CD4-positive, alpha-beta T cell treated with Interleukin-4 for 4 hours (primary cell): ENCODE results near the gene UCHL1.
A peak's percentile ranks its signal among the peaks of the same experiment; 100 is the strongest.
"Not testable (repeated sequence)": the region's sequence is repeated elsewhere in the genome, so short reads cannot be mapped to it uniquely, and the experiment has no call there.

Source experiments
- DNase-seq: peaks from one replicate; pipeline ENCODE4 v3.0.0-alpha.2; 2020

Gene UCHL1

DNA sequence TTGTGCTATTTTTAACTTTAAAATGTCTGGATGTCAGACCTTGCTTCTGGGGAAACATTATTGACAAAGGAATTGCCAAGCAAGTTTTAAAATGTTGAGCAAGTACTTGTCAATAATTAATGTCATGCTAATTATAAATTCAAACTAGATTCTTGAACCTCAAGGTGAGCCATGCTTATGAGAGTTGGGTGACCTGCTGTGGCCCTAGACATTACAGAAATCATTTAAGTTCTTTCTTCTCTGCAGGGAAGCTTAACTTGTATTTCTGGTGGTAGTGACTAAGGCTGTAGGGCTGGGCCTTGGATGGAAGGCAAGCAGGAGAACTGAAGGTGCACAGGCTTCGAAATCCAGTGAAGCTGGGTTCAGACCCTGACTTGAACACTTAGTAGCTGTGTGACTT lies 14.8 kb upstream of the UCHL1 start:
- DNase-seq: no peak

DNA sequence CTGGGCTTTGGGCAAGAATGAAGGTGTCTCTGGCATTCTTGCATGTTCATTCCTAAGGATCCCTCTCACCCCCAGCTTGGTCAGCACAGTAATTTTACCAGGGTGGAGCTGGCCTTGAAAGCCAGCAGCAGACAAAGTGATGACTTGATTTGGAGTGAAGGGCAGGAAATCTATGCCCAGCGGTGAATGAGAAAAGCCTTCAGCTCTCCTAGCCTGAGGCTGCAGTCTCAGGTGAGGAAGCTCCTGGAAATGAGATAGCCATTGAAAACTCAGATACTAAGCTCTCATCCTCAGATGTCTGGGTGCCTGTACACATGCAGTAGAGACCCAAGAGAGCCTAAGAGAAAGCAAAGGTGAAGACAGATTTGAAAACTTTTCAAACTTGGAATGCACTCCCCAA lies 10.7 kb upstream of the UCHL1 start:
- no peak for DNase-seq

DNA sequence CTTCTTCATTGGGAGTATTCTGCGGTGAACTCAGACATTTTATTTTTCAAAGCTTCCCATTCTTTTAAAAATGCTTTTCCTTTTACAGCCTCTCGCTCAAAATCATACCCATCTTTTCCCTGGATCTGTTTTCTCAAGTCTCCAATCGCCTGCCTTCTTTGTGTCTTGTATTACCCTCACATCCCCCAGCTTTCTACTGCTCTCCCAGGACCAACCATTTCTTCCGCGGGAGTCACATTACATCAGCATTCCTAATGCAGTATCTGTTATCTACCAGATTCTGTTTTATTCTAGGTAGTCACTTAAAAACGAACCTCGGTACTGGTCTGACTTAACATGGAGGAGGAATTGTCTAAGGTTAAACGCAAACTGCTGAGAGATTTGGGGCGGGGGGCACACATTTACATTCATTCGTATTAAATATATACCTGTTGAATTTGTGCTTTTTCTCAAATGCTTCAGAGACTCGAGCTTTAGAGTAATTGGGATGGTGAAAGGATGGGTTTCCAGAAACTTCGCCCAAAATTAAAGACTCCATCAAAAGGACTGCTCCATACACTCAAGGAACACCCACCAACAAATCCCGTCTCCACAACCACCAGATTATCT lies 493 bp upstream of the UCHL1 start:
- DNase-seq: no peak

DNA sequence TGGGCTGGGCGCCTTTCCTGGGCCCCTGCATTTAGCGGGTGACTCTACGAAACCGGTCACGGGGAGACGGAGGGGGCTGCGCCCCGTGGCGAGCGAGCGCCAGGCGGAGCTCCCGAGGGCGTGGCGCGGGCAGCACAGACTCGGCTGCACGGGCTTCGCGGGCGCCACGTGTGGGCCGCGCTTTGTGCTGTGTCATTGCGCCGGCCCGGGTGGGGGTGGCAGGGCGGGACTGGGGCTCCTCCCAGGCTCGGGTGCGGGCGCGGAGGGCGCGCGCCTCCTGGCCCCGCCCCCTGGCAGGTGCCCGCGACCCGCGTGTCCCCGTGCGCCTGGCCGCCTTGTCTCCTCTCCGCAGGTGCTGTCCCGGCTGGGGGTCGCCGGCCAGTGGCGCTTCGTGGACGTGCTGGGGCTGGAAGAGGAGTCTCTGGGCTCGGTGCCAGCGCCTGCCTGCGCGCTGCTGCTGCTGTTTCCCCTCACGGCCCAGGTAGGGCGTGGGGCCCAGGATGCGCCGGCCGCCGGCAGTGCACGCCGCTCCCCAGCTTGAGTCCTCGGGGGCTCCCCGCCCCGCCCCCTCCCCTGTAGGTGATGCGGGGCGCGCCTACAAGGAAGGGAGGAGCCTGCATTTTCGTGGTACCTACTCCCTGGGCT lies 651 bp downstream of the UCHL1 start:
- DNase-seq: no peak

- no peak for DNase-seq
Observed at GRCh38 chr4:41257906-41258305, 1.2 kb downstream of the UCHL1 start.

- DNase-seq: no peak
Observed at GRCh38 chr4:41258783-41259182, 2.1 kb downstream of the UCHL1 start.

- DNase-seq: no peak
Observed at GRCh38 chr4:41260116-41260733, 3.5 kb downstream of the UCHL1 start.

GRCh38 chr4:41262198-41262597 lies 5.5 kb downstream of the UCHL1 start:
- DNase-seq: no peak

- DNase-seq: no peak
Observed at GRCh38 chr4:41264212-41264611, 7.5 kb downstream of the UCHL1 start.

DNA sequence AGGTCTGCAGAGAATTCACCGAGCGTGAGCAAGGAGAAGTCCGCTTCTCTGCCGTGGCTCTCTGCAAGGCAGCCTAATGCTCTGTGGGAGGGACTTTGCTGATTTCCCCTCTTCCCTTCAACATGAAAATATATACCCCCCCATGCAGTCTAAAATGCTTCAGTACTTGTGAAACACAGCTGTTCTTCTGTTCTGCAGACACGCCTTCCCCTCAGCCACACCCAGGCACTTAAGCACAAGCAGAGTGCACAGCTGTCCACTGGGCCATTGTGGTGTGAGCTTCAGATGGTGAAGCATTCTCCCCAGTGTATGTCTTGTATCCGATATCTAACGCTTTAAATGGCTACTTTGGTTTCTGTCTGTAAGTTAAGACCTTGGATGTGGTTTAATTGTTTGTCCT lies 11.3 kb downstream of the UCHL1 start:
- DNase-seq: no peak

DNA sequence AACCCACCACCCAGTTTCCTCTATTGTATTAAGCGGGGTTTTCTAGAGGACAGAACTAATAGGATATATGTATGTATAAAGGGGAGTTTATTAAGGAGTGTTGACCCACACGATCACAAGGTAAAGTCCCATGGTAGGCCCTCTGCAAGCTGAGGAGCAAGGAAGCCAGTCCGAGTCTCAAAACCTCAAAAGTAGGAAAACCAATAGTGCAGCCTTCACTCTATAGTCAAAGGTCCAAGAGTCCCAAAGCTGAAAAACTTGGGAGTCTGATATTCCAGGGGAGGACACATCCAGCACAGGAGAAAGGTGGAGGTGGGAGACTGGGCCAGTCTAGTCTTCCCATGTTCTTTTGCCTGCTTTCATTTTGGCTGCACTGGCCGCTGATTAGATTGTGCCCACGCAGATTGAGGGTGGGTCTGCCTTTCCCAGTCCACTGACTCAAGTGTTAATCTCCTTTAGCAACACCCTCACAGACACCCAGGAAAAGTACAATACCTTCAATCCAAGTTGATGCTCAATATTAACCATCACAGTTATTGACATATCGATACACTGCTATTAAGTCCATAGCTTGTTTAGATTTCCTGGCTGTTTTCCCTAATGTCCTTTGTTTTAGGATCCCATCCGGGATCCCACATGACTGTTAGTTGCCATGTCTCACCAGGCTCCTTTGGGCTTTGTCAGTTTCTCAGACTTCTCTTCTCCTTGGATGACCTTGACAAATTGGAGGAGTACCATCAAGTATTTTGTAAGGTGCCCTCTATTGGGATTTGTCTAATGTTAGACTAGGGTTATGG lies 12.2 kb downstream of the UCHL1 start:
- no peak for DNase-seq

DNA sequence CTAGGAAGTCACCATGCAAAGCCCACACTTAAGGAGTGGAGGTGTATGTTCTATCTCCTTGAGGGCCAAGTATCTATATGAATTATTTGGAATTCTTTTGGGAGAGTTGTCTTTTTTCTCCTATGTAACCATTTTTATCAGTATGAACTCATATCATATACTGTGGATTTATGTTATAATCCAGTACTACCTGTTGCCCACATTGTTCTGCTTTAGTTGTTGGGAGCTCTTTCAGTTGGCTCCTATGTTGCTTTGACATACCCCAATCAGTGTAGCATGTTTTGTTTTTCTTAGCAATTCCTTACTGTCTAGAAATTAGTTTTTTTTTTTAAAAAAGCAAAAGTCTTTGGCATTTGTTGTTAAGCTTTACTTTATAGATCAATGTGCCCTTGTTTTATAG lies 13.0 kb downstream of the UCHL1 start:
- no peak for DNase-seq

DNA sequence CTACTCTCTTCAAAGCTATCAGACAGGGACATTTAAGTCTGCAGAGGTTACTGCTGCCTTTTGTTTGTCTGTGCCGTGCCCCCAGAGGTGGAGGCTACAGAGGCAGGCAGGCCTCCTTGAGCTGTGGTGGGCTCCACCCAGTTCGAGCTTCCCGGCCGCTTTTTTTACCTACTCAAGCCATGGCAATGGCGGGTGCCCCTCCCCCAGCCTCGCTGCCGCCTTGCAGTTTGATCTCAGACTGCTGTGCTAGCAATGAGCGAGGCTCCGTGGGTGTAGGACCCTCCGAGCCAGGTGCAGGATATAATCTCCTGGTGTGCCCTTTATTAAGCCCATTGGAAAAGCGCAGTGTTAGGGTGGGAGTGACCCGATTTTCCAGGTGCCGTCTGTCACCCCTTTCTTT lies 19.2 kb downstream of the UCHL1 start:
- DNase-seq: not testable (repeated sequence)

DNA sequence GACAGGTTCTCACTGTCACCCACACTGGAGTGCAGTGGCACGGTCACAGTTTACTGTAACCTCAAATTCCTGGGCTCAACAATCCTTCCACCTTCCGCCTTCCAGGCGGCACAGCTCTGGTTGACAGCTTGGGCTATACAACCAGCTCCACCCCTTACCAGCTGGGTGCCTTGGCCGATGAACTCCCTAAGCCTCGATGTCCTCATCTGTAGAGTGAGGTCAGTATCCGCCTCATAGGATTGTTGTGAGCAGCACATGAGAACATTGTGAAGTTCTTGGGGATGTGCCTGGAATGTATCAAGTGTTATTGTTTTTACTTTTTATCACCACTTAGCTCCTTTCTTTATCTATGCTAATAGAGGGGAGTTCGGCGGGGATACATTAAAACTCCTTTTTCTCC lies 23.3 kb downstream of the UCHL1 start:
- no peak for DNase-seq

- DNase-seq: peak; percentile 59
Observed at GRCh38 chr4:41281038-41281634, 24.4 kb downstream of the UCHL1 start.

DNA sequence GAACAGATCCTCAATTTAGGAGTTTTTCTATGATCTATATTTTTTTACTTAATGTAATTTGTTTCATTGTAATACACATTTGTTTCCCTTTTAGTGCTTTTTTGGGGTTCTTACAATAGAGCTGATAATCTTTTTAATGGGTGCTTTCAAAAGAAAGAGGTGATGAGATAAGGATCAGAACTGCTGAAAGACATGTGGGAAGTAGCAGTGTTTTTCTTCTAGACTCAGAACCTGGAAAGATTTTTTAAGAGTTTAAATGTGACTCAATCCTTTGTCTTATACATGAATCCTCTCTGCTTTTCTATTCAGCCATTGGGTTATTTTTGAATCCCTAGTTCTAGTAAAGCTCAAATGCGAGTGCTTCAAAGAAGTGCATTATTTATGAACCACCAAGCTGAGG lies 25.6 kb downstream of the UCHL1 start:
- no peak for DNase-seq

- DNase-seq: no peak
Observed at GRCh38 chr4:41285202-41285863, 28.6 kb downstream of the UCHL1 start.

GRCh38 chr4:41285864-41286235 lies 29.1 kb downstream of the UCHL1 start:
- no peak for DNase-seq

GRCh38 chr4:41287005-41287404 lies 30.3 kb downstream of the UCHL1 start:
- DNase-seq: no peak

GRCh38 chr4:41287852-41288251 lies 31.1 kb downstream of the UCHL1 start:
- no peak for DNase-seq

DNA sequence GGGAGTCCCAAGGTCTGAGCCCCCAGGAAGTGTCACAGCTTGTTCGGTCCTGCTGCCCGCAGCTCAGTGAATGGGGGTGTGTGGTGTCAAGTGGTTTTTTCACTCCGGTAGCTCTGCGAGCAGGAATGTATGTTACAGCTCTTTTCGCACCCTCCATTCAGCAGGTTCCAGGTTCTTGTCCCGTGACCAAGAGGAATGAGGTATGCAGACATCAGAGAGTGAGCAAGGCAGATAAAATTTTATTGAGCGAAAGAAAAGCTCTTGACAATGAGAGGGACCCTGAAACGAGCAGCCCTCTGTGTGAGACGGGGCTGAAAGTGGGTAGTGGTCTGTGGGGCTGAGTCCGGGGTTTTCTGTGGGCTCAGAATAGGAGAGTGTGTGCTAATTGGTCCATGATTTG lies 31.5 kb downstream of the UCHL1 start:
- no peak for DNase-seq

- DNase-seq: no peak
Observed at GRCh38 chr4:41290479-41290878, 33.8 kb downstream of the UCHL1 start.
